Left hindlimb (tissue), 1 donor: Measurements from ENCODE around the gene C2CD4D.
"Not testable (repeated sequence)": the region's sequence is repeated elsewhere in the genome, so short reads cannot be mapped to it uniquely, and the experiment has no call there.

Source experiments
- DNase-seq: peaks from one replicate; pipeline ENCODE4 v3.0.0-alpha.2; 2018

C2CD4D gene

GRCh38 chr1:151858030-151858746, 18.6 kb upstream of the C2CD4D start:
- no peak for DNase-seq

- no peak for DNase-seq
These were observed 16.3 kb upstream of the C2CD4D start for GRCh38 chr1:151855933-151856332.

GRCh38 chr1:151855516-151855915, 15.9 kb upstream of the C2CD4D start:
- DNase-seq: not testable (repeated sequence)

GRCh38 chr1:151854658-151855057, 15.0 kb upstream of the C2CD4D start:
- no peak for DNase-seq

GRCh38 chr1:151853411-151853943, 13.9 kb upstream of the C2CD4D start, which contains the start of gene THEM5:
Gene THEM5, minus strand, starts transcription at chr1:151853712. Its CDS starts 147 bp downstream, at chr1:151853565.
- DNase-seq: no peak

- no peak for DNase-seq
These were observed 13.1 kb upstream of the C2CD4D start for GRCh38 chr1:151852733-151853132.

GRCh38 chr1:151851886-151852285, 12.3 kb upstream of the C2CD4D start:
- DNase-seq: no peak

GRCh38 chr1:151849871-151850270, 10.3 kb upstream of the C2CD4D start:
- DNase-seq: no peak

GRCh38 chr1:151849126-151849525, 9.5 kb upstream of the C2CD4D start:
- no peak for DNase-seq

- DNase-seq: no peak
These were observed 8.4 kb upstream of the C2CD4D start for GRCh38 chr1:151847867-151848596.

- DNase-seq: no peak
These were observed 7.1 kb upstream of the C2CD4D start for GRCh38 chr1:151846686-151847237.

GRCh38 chr1:151846062-151846568, 6.5 kb upstream of the C2CD4D start:
- DNase-seq: no peak

GRCh38 chr1:151843398-151843797, 3.8 kb upstream of the C2CD4D start:
- DNase-seq: no peak

GRCh38 chr1:151841141-151841540, 1.5 kb upstream of the C2CD4D start:
- no peak for DNase-seq

GRCh38 chr1:151840421-151840820, 801 bp upstream of the C2CD4D start:
- no peak for DNase-seq

GRCh38 chr1:151839082-151839412, 573 bp downstream of the C2CD4D start:
- no peak for DNase-seq

- DNase-seq: no peak
These were observed 1.2 kb downstream of the C2CD4D start for GRCh38 chr1:151838222-151839081.

- no peak for DNase-seq
These were observed 1.8 kb downstream of the C2CD4D start for GRCh38 chr1:151837884-151838221.

- no peak for DNase-seq
These were observed 2.4 kb downstream of the C2CD4D start for GRCh38 chr1:151837197-151837596.

GRCh38 chr1:151835596-151835995, 4.0 kb downstream of the C2CD4D start:
- no peak for DNase-seq

GRCh38 chr1:151834239-151834638, 5.4 kb downstream of the C2CD4D start:
- no peak for DNase-seq

- DNase-seq: no peak
These were observed 6.3 kb downstream of the C2CD4D start for GRCh38 chr1:151833172-151833900.
